Esophagus (tissue), 2 donors: ENCODE results near the gene FIGNL2. TPM values are rescaled to one million over a fixed set of nuclear protein-coding genes. Genes with fewer than 3 reads are reported as not detected.

Experiments
- H3K27ac ChIP-seq, 2 donors: one replicate each; pipeline ENCODE4 v1.5.1; 2013; ENCODE audit warnings: low read depth in 2 of 2, mild to moderate bottlenecking in 2 of 2, inconsistent platforms in 1 of 2, low read length in 1 of 2, moderate library complexity in 1 of 2
- H3K27me3 ChIP-seq, 2 donors: one replicate each; pipeline ENCODE4 v1.6.1; 2013; ENCODE audit warnings: low read length in 2 of 2, control low read depth in 1 of 2, mild to moderate bottlenecking in 1 of 2; ENCODE audit not compliant: insufficient read depth in 2 of 2, control insufficient read depth in 1 of 2
- H3K36me3 ChIP-seq, 2 donors: one replicate each; pipeline ENCODE4 v1.6.1; 2013; ENCODE audit warnings: low read length in 1 of 2; ENCODE audit not compliant: control insufficient read depth in 2 of 2, insufficient read depth in 2 of 2
- H3K4me1 ChIP-seq, 2 donors: one replicate each; pipeline ENCODE4 v1.6.1; 2013; ENCODE audit warnings: low read length in 1 of 2; ENCODE audit not compliant: control insufficient read depth in 2 of 2, insufficient read depth in 2 of 2
- H3K4me3 ChIP-seq, 2 donors: one replicate each; pipeline ENCODE4 v1.5.1; 2013; ENCODE audit warnings: low read length in 2 of 2, mild to moderate bottlenecking in 2 of 2, low read depth in 1 of 2, moderate library complexity in 1 of 2
- H3K9me3 ChIP-seq, 2 donors: one replicate each; pipeline ENCODE4 v1.6.1; 2013; ENCODE audit warnings: mild to moderate bottlenecking in 2 of 2, low read depth in 1 of 2, low read length in 1 of 2, moderate library complexity in 1 of 2; ENCODE audit not compliant: control insufficient read depth in 2 of 2, insufficient read depth in 1 of 2
- WGBS, 2 donors: extraction: QIAGEN DNeasy Blood & Tissue Kit; methylation state at CpG; one replicate each; pipeline ENCODE4 v1.1.7; 2013; 5-methylcytosine and 5-hydroxymethylcytosine counted together
- polyA plus RNA-seq, 2 donors: library from polyadenylated mRNA; stranded (reverse); fragments of 200-250 nt; gene quantifications; one replicate each; pipeline ENCODE4 v1.2.3, GENCODE V29; 2013
- donor health status: healthy with polysubstance abuse.
- donor health status: Bipolar disorder and iron deficiency.

The FIGNL2 gene
- polyA plus RNA-seq, 2 donors, result 0.06 to 0.08 TPM

DNA sequence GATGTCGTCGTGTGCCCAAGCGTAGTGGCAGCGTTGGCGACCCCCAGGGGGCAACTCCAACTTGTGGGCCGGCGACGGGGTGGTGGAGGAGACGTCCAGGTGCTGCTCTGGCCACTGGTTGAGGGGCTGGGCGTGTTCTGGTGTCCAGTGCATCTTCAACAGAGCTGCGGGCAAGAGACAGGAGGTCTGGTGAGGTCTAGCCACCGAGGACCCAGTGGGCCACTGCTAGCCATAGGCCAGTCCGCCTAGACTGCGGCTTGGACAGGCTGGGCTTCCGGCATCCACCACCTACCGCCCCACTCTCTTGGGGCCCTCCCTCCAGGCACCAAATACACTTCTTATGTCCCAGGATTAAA lies 26.3 kb downstream of the FIGNL2 start:
- Histone ChIP-seq H3K27me3 (no peaks in the 10 kb centered on the region), H3K36me3 (no peaks in the 10 kb centered on the region), H3K4me1 (peaks cover 0 to 9% of the 10 kb centered on the region in 2 donors), H3K4me3 (no peak overlapping the region), H3K27ac (no peak overlapping the region), H3K9me3 (no peaks in the 10 kb centered on the region)
- WGBS, 2 donors, result 94 to 96% methylated on average over 14 to 16 of the region's 16 CpGs

DNA sequence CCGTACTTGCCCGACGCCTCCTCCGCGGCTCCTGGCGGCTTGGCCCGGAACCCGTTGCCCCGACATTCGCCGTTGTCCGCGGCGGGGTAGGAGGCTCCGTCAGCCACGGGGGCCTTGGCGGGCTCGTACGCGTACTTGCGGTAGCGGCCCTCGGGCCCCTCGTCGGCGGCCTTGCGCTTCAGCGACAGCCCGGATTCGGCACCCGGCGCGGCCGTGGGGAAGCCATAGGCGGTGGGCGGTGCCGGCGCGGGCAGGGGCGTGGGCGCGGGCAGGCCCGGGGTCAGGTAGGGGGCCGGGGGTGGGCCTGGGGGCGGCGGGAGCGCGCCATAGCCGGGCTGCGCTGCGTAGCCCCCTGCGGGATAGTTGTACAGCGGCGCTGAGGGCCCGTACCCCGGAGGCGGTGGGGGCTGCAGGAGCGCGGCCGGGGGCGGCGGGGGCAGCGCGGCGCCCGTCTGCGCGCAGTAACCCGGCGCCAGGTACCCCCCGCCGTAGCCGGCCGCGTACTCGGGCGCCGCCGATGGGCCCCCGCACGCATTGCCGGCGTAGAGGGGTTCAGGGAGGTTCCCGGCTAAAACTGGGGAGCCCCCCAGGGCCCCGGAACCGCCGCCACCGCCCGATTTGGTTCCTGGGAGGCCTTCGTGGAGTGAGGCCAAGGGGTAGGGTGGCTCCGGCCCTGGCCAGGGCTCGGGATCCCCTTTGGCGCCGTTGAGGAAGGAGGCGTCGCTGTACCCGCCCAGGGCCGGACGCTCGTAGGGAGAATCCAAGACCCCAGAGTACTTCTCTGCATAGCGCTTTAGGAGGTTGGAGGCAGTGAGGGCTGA lies 26.9 kb downstream of the FIGNL2 start:
- Histone ChIP-seq H3K27ac (no peak overlapping the region), H3K36me3 (no peaks in the 10 kb centered on the region), H3K27me3 (no peaks in the 10 kb centered on the region), H3K4me3 (peak overlapping the region; percentile 47 to 53), H3K4me1 (peaks cover 0 to 9% of the 10 kb centered on the region in 2 donors), H3K9me3 (no peaks in the 10 kb centered on the region)
- 38 to 44% methylated on average over 84 to 101 of the region's 101 CpGs for WGBS, 2 donors

DNA sequence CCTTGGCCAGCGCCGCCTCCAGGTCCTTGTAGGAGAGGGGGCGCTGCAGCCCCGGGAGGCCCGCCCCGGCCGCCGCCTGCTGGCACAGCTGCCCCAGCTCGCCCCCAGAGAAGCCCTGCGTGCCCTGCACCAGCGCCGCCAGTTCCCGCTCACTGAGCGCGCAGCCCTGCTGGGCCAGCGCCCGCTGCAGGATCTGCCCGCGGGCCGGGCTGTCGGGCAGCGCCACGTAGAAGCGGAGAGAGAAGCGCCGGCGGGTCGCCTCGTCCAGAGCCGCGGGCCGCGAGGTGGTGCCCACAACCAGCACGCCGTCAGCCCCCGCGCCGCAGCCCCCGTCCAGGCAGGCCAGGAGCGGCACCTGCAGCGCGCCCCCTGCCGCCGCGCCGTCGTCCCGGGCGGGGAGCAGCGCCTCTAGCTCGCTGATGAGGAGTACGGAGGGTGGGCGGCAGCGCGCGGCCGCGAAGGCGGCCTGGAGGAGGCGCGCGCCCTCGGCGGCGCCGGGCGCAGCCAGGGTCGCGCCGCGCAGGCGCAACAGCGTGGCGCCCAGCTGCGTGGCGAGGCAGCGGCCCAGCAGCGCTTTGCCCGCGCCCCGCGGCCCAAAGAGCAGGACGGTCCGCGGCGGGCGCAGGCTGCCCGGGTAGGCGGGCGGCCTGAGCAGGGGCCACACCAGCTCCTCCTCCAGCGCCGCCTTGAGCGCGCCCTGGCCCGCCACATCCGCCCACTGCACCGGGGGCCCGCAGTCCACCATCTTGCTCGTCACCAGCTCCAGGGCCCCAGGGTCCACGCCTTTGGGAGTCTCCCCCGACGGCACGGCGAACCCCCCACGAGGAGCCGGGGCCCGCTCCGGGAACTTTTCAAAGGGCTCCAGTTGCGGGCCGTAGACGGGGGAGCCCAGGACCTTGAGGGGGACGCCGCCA lies 27.7 kb downstream of the FIGNL2 start:
- Histone ChIP-seq H3K36me3 (no peaks in the 10 kb centered on the region), H3K9me3 (no peaks in the 10 kb centered on the region), H3K4me3 (peak overlapping the region; percentile 47 to 53), H3K27me3 (no peaks in the 10 kb centered on the region), H3K4me1 (peaks cover 0 to 9% of the 10 kb centered on the region in 2 donors), H3K27ac (peak overlapping the region in 1 of 2 donors; percentile 8)
- WGBS, 2 donors, result 16 to 17% methylated on average over 53 to 113 of the region's 113 CpGs

DNA sequence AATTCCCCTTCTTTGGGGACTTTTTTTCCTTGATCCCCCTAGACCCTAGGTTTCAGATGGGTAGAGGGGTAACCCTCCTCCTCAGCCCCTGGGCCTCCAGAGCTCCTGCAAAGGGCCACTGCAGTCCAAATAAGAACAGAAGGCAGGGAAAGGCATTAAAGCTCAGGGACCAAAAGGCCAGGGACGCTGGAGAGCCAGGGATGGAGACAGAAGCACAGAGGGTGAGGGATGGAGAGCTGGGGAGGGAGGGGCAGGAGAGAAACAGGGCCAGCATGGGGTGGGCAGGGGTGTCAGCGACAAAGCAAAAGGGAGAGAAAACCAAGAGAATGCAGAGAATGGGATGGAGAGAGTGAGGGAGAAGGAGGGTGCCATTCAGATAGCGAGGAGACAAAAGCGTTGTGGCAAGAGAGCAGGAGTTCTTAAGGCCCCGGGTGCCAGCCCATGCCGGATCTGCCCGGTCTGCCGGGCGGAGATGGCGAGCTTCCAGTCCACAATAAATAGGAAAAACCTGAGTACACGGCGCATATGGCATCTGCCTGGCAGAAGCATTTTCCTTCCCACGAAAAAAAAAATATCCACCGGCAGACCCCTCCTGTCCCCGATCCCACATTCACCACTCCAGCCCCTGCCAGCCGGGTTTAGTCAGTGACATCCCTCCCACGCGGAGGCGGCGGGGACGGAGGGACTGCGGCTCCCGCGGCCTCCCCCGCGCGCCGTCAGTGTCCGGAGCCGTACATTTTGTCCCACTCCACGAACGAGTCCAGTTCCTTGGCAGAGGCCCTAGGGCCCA lies 28.6 kb downstream of the FIGNL2 start:
- no peak overlapping the region for H3K27ac ChIP-seq
- no peaks in the 10 kb centered on the region for H3K9me3 ChIP-seq
- peak overlapping the region; percentile 47 to 53 for H3K4me3 ChIP-seq
- 18 to 27% methylated on average over 31 to 32 of the region's 32 CpGs for WGBS, 2 donors
- H3K4me1 ChIP-seq, result peaks cover under 1 to 9% of the 10 kb centered on the region in 2 donors
- H3K36me3 ChIP-seq, result no peaks in the 10 kb centered on the region
- H3K27me3 ChIP-seq, result no peaks in the 10 kb centered on the region

DNA sequence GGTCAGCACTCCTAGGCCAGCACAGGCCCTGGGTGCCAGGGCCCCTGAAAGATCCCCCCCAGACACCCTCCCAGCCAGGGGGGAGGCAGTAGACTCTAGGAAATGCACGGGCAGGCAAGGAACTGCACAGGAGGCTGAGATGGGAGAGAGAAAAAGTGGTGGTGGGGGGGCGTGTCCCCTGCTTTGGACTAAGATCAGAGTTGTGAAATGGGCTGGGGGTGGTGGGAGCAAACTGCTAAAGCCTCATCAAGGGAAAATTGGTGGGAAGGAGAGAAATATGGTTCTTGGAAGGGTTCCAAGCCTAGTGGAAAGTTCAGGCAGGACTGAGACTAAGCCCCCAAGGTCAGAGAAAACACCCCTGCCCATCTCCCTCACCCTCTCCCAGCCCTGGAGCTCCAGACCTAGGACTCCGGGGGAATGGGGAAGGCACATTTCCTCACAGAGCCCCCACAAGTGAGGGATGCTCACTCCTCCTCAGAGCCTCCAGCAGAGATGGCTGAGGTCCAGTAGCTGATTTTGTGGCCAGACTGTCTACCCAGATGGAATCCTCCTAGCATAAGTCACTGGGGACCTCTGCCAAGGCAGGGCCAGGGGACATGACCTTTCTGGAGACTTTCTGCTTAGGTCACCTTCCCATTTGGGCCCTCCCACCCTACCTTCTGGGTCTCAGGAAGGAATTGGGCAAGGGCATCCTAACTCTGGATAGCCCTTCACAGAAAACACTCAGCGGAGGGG lies 29.8 kb downstream of the FIGNL2 start:
- Histone ChIP-seq H3K4me3 (no peak overlapping the region), H3K4me1 (peaks cover 4 to 9% of the 10 kb centered on the region in 2 donors), H3K27me3 (peaks cover 0 to 1% of the 10 kb centered on the region in 2 donors), H3K36me3 (no peaks in the 10 kb centered on the region), H3K9me3 (no peaks in the 10 kb centered on the region), H3K27ac (no peak overlapping the region)
- 79 to 84% methylated on average over 4 of the region's 4 CpGs for WGBS, 2 donors

DNA sequence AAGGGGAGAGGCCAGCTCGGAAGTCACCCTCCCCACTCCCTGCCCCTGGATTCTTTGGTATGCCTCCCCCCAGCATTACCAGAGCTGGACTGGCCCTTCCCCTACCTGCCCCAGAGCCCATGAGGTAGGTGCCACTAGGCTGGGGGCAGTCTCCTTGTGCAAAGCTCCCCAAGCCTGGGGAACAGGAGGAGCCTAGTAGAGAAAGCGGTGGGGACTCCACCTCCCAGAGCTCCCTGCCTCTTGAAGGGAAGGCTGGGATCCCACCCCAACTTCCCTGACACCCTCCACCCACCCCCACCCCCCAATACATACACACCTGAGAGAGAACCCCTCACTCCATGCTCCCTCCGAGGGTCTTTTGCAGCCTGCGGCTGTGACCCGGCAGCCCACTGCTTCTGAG lies 30.4 kb downstream of the FIGNL2 start:
- H3K36me3 ChIP-seq, result no peaks in the 10 kb centered on the region
- WGBS, 2 donors, result 94% methylated on average over 5 of the region's 5 CpGs
- H3K4me1 ChIP-seq, result peaks cover 4 to 9% of the 10 kb centered on the region in 2 donors
- H3K27ac ChIP-seq, result no peak overlapping the region
- H3K9me3 ChIP-seq, result no peaks in the 10 kb centered on the region
- peaks cover 0 to 2% of the 10 kb centered on the region in 2 donors for H3K27me3 ChIP-seq
- H3K4me3 ChIP-seq, result no peak overlapping the region

DNA sequence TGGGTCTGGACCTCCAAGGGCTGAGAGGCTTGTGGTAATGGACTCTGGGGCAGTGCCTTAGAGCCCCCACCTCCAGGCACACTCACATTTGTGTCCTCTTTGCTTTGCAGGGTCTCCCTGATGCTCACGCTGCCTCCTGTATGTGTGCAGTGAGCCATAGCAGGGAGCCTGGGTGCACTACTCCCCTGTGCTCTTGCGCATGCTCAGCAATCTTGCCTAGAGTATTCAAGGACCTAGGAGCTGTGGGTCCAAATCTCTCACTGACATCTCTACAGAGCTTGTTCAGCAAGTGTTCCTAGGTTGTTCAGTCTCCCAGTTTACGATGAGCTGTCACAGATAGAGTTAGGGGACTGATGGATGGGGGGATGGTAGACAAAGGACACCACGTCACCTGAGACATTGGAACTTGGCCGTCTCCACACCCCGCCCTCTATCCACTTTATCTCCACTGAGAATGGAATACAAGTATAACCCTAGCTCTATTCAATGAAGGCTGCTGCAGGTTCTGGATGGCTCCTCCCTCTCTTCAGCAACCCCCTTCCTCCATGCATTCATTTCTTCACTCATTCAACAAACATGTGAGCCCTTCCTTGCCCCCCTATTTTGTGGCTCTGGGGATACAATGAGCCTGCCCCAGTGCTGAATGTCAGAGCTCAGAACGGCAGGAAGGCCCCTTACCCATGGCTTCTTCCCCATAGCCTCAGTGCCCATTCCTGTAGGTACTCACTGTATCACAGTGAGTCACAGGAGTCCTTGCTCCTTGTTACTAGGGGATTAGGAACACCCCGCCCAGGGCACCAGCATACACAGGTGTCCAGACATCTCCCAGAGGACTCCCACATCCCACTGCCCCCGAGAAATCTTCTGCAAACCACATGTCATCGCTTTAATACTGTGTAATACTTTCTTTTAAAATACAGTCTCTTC lies 31.2 kb downstream of the FIGNL2 start:
- 84 to 85% methylated on average over 10 of the region's 10 CpGs for WGBS, 2 donors
- H3K27me3 ChIP-seq, result peaks cover 0 to 2% of the 10 kb centered on the region in 2 donors

DNA sequence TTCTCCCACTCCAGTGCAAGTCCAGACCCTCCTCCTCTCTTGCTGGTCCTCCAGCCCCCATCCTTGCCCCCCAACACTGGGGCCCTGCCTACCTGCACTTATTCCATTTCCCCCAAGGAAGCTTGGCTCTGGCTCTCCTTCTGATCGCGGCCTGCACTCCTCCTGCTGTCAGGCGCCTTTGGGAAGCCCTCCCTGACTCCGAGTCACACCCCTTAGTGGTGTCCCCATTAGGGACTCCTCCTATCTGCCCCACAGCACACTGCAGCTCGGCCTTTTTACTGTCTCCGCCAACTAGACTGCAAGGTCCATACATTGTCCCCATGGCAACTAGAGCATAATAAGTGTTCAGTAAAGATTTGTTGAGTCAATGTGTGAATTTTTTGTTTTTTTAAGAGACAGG lies 32.9 kb downstream of the FIGNL2 start:
- Histone ChIP-seq H3K4me3 (no peak overlapping the region), H3K27ac (no peak overlapping the region), H3K36me3 (no peaks in the 10 kb centered on the region), H3K4me1 (peaks cover 4% of the 10 kb centered on the region in 2 donors), H3K27me3 (peaks cover 0 to 2% of the 10 kb centered on the region in 2 donors), H3K9me3 (no peaks in the 10 kb centered on the region)
- 87 to 91% methylated on average over 6 of the region's 6 CpGs for WGBS, 2 donors

More for the DNA sequence above, 31.2 kb downstream of the FIGNL2 start:
- Histone ChIP-seq H3K9me3 (no peaks in the 10 kb centered on the region), H3K4me1 (peaks cover 4 to 9% of the 10 kb centered on the region in 2 donors), H3K4me3 (no peak overlapping the region), H3K27ac (no peak overlapping the region), H3K36me3 (no peaks in the 10 kb centered on the region)
